ENCODE data around the gene HSPG2.

DNA sequence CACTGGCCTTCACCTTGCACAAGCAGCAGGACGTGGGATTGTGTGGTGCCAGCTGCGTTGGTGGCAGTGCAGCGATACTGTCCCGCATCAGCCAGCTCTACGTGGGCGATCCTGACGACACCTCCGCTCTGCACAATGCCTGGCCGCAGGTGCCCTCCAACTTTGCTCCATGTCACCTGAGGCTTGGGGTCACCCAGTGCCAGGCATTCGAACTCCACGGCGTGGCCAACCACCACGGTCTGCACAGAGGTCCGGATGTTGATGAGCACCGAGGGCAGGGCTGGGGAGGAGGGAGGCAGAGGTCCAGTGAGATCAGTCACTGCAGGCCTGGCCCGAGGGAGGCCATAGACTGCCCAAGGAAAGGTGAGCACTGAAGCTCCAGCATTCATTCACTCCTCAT, 102.4 kb downstream of the HSPG2 start:
- no peak for TF ChIP-seq EP300 (IDR thresholded peaks at IDR 0.05)
- TF ChIP-seq, protein P1, sequence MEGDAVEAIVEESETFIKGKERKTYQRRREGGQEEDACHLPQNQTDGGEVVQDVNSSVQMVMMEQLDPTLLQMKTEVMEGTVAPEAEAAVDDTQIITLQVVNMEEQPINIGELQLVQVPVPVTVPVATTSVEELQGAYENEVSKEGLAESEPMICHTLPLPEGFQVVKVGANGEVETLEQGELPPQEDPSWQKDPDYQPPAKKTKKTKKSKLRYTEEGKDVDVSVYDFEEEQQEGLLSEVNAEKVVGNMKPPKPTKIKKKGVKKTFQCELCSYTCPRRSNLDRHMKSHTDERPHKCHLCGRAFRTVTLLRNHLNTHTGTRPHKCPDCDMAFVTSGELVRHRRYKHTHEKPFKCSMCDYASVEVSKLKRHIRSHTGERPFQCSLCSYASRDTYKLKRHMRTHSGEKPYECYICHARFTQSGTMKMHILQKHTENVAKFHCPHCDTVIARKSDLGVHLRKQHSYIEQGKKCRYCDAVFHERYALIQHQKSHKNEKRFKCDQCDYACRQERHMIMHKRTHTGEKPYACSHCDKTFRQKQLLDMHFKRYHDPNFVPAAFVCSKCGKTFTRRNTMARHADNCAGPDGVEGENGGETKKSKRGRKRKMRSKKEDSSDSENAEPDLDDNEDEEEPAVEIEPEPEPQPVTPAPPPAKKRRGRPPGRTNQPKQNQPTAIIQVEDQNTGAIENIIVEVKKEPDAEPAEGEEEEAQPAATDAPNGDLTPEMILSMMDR (IDR thresholded peaks at IDR 0.05): no peak

All from ovary (tissue), 3 donors.